ENCODE measurements around the gene CREBZF.

The CREBZF gene, protein sequence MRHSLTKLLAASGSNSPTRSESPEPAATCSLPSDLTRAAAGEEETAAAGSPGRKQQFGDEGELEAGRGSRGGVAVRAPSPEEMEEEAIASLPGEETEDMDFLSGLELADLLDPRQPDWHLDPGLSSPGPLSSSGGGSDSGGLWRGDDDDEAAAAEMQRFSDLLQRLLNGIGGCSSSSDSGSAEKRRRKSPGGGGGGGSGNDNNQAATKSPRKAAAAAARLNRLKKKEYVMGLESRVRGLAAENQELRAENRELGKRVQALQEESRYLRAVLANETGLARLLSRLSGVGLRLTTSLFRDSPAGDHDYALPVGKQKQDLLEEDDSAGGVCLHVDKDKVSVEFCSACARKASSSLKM

DNA sequence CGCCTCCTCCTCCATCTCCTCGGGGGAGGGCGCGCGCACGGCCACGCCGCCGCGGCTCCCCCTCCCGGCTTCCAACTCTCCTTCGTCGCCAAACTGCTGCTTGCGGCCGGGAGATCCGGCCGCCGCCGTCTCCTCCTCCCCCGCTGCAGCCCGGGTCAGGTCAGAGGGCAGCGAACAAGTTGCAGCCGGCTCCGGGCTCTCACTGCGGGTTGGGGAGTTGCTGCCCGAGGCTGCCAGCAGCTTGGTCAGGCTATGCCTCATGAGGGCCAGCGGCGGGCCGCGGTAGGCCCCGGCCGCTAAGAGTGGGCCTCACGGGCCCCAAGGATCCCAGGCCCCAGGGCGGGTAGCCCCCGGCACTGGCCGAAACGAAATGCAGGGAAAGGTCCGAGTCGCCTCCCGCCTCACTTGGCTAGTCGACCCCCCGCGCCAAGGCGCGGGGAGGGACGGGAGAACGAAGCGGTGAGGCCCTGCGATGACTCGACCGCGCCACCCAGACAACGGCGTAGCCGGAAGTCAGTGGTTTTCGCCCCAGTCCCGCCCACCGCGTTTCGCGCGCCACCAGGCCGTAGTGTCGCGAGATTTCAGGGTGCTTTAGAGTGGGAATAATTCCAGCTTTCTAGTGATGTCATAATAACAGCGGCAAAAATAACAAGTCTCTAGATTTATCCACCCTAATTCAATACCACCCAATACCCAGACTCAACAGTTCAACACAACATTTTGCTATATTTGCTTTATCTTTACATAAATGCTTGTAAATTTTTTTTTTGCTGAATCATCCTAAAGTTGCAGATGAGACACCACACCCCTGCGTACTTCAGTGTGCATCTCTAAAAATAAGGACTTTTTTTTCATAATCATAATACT is at the start of gene CREBZF:
TSS of gene CREBZF (minus strand) at position 515 of the 867 bp plus-strand sequence. CDS start at position 261, 254 bp downstream.
- DNase-seq (ENCODE audit: low spot score) = peak; percentile 96

DNA sequence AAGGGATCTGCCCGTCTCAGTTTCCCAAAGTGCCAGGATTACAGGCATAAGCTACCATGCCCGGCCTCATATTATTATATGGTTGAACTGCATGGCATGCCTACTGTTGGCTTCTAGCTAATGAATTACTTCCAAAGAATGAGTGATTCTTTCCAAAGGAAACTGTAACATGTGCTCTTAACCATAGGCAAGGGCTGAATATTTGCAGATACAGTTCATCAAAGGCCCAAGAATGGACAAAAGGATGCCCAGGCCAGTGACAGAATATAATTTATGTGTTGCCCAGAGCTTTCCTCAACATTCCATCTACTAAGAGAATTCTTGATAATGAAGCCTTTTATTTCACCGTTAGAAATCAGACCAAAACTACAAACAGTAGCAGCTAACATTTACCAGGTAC is 48.0 kb upstream of the CREBZF start:
- no peak for DNase-seq (ENCODE audit: low spot score)

DNA sequence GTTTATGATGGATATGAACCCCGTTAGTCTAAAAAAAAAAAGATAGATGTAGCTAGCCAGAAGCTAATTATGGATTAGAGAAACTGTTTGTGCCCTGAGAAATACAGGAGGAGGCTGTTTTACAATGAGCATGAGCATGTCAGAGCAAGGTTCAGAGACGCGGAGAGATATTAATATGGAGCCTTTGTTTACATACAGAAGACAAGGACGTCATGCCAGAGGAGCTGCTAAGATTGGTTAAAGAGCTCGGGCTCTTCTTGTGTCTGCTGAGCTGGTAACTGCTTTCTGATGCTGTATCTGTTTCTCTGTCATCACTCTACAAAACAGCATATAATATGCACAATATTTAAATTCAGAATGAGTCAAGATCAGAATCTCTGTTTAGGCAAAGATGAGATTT is 46.0 kb upstream of the CREBZF start:
- DNase-seq (ENCODE audit: low spot score) = no peak

DNA sequence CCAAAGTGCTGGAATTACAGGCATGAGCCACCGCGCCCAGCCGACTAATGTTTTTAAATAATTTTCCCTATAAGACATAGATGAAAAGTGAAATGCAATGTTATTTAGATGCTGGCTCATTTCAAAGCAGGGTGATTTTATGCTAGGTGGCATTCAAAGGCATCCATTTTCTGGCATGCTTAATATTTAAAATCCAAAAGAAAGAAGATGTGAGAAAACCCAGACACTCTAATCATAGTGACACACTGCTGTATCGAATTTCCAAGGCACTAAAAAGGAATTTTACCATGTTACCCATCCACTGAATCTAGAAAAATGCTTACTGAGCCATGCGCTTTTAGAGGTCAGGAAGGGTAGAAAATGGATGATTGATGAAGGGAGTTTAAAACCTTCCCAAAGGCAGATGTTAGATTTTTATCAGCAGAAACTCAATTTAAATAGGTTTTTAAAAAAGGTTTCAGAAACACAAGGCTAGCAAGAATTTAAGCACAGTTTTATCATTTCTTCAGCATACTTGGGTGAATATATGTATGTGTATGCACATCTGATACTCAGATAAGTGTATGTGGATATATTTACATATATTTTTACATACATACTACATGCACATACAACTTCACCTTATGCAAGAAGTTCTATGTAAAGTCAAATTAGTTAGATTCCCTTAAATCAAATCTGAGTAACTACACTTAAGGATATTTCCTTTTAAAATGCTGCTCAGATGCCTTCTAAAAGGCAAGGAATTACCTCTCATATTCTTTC is 45.2 kb upstream of the CREBZF start:
- no peak for DNase-seq (ENCODE audit: low spot score)

DNA sequence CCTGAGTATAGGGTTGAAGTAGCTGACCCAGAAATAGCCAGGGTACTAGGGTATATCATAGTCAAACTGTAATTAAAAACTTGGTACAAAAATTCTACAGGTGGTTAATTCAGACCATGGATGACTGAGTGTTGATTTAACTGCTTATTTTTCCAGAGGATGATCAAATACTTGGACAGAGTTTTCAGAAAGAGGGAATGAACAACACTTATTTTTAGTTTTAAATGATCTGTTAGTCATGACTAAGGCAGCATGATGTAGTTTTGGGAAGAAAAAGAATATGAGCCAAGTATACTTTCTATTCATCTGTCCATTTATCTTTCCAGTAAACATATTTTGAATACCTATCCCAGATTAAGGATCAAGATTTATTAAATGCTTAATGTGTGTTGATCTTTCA is 40.9 kb upstream of the CREBZF start:
- DNase-seq (ENCODE audit: low spot score) = no peak

DNA sequence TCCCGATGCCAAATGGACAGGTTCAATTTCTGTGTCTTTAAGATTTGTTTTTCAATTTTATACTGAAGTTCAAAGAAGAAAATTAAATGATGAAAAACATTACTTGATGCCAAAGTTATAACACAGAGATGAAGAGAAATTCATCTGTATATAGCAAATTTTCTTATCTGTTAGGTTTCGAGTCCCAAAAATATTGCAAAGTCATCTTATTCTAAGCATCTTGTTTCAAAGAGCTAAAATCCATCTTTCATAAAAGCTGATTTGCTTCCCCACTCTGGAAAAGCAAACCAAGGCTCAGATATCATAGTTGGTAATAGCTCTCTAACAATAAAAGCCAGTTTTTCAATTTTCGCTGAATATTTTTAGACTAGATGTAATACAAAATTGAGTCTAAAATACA is 40.0 kb upstream of the CREBZF start:
- DNase-seq (ENCODE audit: low spot score) = no peak

DNA sequence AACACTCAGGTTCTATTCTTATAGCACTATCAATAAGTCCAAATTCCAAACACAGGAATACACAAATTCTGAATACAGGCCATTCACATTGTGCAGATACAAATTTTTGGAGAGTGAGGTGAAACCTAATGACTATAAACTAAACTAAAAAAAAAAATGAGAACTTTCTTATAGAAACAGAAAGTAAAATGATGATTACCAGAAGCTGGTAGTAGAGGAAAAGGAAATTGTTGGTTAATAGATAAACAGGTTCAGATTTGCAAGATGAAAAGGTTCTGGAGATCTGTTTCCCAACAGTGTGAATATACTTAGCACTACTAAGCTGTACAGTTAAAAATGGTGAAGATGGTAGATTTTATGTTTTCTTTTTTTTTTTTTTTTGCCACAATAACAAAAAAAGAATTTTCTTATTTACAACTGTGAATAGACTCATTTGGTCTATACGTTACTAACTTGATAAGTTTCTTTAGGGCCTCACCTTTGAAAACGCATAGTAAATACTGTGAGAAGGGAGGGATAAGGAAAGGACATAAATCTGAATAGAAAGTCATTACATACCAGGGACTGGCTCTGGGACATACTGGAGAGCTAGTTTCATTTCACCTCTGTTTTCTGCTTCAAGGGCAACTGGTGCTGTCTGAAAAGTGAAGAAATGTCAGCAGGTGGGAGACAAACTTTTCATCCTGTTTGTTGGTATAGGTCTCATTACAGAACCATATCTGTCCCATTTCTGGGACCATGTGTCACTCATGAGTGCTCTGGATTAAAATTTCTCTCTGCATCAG is 35.2 kb upstream of the CREBZF start:
- DNase-seq (ENCODE audit: low spot score) = peak; percentile 22

DNA sequence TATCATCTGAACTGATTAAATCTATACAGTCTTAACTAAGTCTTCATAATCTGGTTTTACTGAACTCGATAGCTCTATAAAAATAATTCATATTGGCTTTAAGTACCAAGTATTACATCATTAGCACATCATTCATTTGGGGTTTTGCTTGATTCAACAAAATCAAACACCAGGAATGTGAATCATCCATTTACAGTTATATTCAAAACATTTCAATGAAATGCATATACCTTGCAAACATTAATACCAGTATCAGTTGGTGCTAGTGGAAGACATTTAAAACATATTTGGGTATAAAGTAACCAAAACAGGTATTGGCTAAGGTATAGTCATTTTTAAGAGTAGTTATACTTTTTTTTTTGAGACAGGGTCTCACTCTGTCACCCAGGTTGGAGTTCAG is 33.3 kb upstream of the CREBZF start:
- DNase-seq (ENCODE audit: low spot score) = no peak

DNA sequence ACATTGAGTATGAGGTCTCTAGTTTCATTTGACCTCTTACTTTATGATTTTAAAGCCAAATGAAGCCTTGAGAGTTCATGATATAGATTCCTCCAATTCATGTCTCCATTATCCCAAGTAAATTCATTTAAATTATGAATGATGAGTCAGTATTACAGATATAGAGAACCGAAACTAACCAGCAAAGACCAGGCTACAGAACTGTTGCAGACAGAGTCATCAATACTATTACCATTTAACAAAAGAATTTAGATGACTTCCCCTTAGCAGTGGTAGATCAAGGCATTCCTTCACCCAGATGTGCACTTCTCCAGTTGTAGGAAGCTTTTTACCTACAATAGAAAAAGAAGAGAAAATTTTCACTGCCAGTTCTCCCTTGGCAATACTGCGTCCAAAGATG is 32.8 kb upstream of the CREBZF start:
- no peak for DNase-seq (ENCODE audit: low spot score)

DNA sequence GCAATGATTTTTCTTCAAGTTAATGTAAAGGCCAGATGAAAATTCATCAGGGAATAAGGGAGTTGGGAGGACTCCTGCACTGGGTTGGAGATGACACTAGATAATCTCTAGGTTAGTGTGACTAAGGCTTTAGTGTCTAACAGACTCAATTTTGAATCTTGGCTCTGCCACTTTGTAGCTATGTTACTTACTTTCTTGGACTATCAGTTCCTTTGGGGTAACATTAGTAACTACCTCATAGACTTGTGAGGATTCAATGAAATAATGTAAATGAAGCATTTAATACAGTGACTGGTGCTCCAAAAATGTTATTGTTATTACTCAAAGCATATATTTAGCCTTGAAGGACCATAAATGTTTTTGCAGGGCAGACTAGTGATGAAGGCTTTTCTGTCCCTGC is 30.6 kb upstream of the CREBZF start:
- no peak for DNase-seq (ENCODE audit: low spot score)

DNA sequence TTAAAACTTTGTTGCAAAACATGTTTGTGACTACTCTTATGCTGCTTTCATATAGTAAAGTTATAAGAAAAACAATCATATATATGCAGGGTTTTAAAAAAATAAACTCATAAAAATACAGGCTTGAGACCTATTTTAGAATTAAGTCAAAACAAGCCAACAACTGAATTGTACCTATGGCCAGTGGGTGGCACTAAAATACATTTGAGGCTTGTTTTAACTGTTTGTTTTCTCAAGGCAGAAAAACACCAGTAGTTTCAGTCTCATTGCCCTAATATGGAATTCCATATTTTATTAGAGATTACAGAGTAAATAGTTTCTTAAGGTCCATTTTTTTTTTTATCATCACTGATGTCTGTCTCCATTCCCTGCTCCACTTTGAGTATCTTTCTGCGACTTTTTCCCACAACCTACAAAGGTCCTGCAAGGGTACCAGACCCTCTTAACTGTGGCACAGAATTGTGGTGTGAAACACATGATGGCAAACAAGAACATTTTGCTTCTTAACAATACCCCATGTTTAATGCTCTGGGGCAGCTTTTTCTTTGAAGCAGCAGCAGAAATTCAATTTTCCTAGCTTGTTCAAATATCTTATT is 29.6 kb upstream of the CREBZF start:
- DNase-seq (ENCODE audit: low spot score) = peak; percentile 52

DNA sequence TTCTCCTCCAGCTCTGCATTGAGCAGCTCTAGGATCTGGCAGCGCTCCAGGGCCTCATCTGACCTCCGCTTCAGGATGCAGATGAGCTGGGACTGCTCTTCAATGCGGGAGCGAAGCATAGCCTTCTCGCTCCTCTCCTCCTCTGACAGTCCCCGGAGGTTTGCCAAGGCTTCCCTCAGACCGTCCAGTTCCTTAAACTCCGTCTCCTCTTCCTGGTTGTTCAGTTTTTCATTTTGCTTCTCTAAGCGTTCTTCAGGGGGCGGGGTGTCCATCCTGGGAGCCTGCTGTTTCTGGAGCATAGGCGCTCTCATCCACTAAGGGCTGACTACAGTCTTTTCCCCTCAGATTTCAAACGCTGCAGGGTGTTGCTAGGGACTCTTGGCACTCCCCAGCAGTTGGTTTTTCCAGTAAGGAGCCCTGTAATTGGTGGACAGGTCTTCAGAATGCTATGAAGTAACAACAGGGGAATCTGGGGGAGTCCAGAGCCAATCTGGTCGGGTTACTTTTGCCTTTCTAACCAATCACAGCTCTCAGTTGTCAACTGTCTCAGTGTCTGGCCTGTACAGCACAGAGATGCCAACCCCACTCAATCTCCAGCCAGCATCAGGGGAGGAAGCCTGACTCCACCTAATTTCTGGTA is 21.0 kb upstream of the CREBZF start, which contains the start of gene CCDC89:
TSS of gene CCDC89 (minus strand) at position 376 of the 640 bp plus-strand sequence. CDS start at position 311, 65 bp downstream.
- DNase-seq (ENCODE audit: low spot score) = no peak

DNA sequence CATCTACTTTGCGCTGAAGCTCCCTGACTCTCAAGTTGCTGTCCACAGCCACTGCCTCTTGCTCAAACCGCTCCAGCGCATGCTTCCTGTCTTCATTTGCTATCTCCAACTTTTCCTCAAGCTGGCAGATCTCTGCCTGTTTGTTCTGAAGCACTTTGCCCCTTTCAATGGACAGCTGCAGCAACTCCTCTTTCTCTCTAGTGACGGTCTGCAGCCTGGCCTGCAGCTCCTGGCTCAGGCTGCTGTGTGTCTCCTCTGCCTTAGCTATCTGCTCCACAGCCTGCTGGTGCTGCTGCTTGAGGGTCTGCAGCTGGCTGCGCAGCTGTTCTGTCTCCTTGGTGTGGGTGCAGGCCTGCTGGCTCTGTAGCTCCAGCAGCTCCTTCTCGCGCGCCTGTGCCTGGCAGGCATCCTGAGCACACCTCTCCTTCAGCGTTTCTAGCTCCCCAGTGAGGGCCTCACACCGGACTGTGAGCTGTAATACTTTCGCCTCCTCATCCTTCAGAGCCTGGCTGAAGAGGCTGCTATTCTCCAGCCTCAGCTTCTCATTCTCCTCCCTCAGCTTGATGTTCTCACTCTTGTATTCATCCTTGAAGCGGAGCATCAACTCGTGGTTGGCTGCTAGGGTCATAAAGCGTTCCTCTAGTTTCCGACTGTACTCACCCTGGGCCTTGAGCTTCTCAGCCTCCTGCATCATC is 20.3 kb upstream of the CREBZF start:
- DNase-seq (ENCODE audit: low spot score) = no peak

DNA sequence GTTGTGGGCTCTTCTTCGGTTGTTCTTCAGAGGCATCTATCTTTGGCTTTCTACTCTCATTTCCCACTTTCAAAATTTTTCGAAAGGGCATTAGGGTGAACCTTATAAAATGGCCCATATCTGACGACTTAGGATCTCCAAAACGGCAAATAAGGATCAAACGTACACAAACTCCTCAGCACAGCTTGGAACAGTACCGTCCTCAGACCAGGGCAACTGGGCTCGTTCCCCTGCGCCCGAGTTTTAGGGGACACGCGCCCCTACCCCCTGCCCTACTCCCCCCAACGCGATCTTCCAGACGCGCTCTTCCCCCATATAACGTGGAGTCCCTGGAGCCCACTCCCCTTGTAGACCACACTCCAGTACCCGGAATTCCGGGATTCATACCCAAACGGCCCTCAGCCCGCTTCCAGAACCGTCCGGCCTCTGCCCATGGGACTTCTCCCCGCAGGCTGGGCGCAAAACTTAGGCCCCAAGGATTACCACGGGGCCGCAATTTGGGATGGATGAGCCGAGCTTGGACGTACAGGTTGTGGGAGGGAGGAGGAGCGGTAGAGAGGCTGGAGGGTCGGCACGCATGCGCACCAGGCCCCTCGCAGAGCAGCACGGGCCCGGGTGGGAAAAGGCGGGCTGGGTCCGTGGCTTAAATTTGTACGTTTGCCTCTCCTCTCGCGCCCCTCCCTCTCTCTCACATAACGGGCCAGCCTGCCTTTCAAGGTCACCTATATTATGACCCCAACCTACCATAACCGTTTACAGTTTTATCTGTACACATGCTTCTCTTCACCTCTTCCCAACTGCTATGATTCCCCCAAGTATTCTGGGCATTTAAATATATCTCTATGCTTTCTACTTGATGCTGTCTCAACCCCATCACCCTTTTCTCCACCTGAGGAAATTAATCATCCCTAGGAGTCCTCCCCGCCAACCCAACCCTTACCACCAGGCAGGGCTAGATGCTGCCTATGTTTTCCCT is 17.7 kb upstream of the CREBZF start:
- peak; percentile 63 for DNase-seq (ENCODE audit: low spot score)

DNA sequence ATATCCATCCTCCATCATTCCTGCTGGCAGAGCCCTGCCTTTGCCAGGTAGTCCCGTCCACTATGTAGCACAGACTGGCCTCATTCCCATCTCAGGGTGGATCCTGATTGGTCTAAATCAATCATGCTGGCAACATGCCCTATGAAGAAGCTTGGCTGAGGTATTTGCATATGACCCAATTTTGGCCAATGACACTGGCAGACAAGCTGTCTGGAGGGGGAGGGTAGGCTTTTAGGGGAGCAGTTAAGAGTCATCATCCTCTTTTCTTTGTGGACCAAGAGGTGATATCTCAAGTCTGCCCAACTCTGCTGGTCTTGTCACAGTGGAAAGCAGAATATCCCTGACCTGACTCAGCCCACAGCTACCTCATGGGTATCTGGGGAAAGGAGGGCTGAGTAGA is 16.0 kb upstream of the CREBZF start:
- no peak for DNase-seq (ENCODE audit: low spot score)

DNA sequence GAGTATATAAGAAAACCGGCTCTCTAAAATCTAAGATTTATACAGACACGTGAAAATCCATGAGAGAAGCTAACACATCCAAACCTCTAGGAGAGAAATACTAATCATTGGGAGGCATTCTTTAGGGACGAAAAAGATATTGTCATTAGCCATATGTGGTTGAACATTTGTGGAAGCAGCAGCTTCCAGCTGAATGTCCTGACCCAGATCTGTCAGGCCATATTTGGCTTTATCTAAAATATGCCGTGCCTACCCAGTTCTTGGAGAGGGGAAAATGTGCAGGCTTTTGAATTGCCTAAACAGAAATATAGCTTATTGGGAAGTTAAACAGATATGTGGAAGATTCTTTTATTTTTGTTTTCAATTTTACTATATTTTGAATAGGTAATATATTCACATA is 14.6 kb upstream of the CREBZF start:
- no peak for DNase-seq (ENCODE audit: low spot score)

DNA sequence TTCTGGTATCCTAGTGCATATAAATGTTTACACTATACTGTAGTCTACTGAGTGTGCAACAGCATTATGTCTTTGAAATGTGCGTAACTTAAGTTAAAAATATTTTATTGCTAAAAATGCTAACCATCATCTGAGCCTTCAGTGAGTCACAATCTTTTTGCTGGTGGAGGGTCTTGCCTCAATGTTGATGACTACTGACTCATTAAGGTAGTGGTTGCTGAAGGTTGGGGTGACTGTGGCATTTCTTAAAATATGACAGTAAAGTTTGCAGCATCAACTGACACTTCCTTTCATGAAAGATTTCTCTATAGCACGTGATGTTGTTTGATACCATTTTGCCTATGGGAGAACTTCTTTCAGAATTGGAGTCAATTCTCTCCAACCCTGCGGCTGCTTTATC is 8.5 kb upstream of the CREBZF start:
- peak; percentile 53 for DNase-seq (ENCODE audit: low spot score)

DNA sequence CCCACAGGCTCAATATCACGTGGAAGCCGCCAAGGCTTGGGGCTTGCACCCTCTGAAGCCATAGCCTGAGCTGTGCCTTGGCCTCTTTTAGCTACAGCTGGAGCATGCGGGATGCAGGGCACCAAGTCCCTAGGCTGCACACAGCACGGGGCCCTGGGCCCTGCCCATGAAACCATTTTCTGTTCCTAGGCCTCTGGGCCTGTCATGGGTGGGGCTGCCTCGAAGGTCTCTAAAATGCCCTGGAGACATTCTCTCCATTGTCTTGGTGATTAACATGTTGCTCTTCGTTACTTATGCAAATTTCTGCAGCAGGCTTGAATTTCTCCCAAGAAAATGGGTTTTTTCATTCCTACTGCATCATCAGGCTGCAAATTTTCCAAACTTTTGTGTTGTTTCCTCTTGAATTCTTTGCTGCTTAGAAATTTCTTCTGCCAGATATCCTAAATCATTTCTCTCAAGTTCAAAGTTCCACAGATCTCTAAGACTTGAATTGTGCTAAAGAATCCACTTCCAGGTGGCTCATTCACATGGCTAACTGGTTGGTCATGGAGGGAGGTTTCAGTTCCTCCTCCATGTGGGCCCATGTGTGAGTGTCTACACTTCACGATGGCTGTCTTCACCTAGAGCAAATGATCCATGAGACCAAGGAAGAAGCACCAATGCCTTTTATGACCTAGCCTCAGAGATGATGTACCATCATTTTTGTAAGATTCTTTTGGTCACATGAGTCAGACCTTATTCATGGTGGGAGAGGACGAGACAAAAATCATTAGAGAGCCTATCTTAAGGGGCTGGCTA is 7.4 kb upstream of the CREBZF start:
- no peak for DNase-seq (ENCODE audit: low spot score)
